Caco-2 (cell line): ENCODE data around the gene CDH3. TPM values are rescaled to one million over a fixed set of nuclear protein-coding genes. Genes with fewer than 3 reads are reported as not detected.
A peak's percentile ranks its signal among the peaks of the same experiment; 100 is the strongest.

ENCODE experiments used
- BruUV-seq: library from RNA; stranded (reverse); fragments of 400-500 nt; replicated peaks from 2 replicates; lab custom pipeline; 2021; lab: Mats Ljungman, UMichigan
- CTCF ChIA-PET: fragments of 300-600 bp; sonication (Branson Sonifier 250); formaldehyde crosslinking; loops from one replicate; lab custom pipeline; 2022; ENCODE audit warnings: antibody characterized with exemption; lab: Charles Lee
- POLR2A ChIA-PET: fragments of 300-600 bp; sonication (Branson Sonifier 250); formaldehyde crosslinking; loops from one replicate; lab custom pipeline; 2022; ENCODE audit warnings: antibody characterized with exemption; lab: Charles Lee
- DNase-seq, 2 experiments: peaks; one replicate each; pipeline versions ENCODE4 v3.0.0 to v3.0.0-alpha.2; 2020 to 2022
- H3K27me3 ChIP-seq: replicated peaks from 2 replicates; pipeline ENCODE4 v1.6.0; 2011; ENCODE audit warnings: low read length; ENCODE audit not compliant: control insufficient read depth, insufficient read depth
- H3K36me3 ChIP-seq: 2 replicates; pipeline ENCODE4 v1.5.1; 2011; ENCODE audit warnings: low read length; ENCODE audit not compliant: control insufficient read depth, insufficient read depth
- H3K4me1 ChIP-seq: fragments of 250-450 bp; sonication (Bioruptor Pico); 2 replicates; pipeline ENCODE4 v1.5.1; 2020; ENCODE audit warnings: mild to moderate bottlenecking
- H3K4me3 ChIP-seq: 2 replicates; pipeline ENCODE4 v1.5.1; 2011; ENCODE audit warnings: low read depth, mild to moderate bottlenecking, control low read depth, low read length
- H3K9me3 ChIP-seq: fragments of 250-450 bp; sonication (Bioruptor Pico); 2 replicates; pipeline ENCODE4 v1.5.1; 2020; ENCODE audit warnings: mild to moderate bottlenecking, moderate library complexity
- H3K27ac Mint-ChIP-seq: one replicate; pipeline ENCODE4 v1.8.0; 2022; ENCODE audit warnings: mixed read lengths; ENCODE audit not compliant: unreplicated experiment
- H3K27me3 Mint-ChIP-seq: one replicate; pipeline ENCODE4 v1.8.0; 2022; ENCODE audit warnings: mixed read lengths; ENCODE audit not compliant: insufficient read depth, unreplicated experiment
- H3K36me3 Mint-ChIP-seq: one replicate; pipeline ENCODE4 v1.8.0; 2022; ENCODE audit warnings: mild to moderate bottlenecking, mixed read lengths; ENCODE audit not compliant: insufficient read depth, unreplicated experiment
- H3K4me1 Mint-ChIP-seq: one replicate; pipeline ENCODE4 v1.8.0; 2022; ENCODE audit warnings: low read depth, mixed read lengths; ENCODE audit not compliant: unreplicated experiment
- H3K4me3 Mint-ChIP-seq: one replicate; pipeline ENCODE4 v1.8.0; 2022; ENCODE audit warnings: mild to moderate bottlenecking, moderate library complexity, mixed read lengths; ENCODE audit not compliant: unreplicated experiment
- H3K9me3 Mint-ChIP-seq: one replicate; pipeline ENCODE4 v1.8.0; 2022; ENCODE audit warnings: mixed read lengths; ENCODE audit not compliant: unreplicated experiment
- intact Hi-C: fragments of 100-400 bp; cut with micrococcal nuclease; formaldehyde crosslinking; loops from one replicate; pipeline ENCODE4 v1.10.0; 2022; ENCODE audit not compliant: unreplicated experiment
- total RNA-seq: library from RNA; stranded (reverse); gene quantifications from 2 replicates; pipeline ENCODE4 v1.2.3, GENCODE V29; 2022
- TF ChIP-seq, protein P1 (sequence below), 2 experiments: fragments of 200-600 bp in 1 of 2; IDR thresholded peaks; 1 replicate in 1 of 2; 2 replicates in 1 of 2; pipeline versions ENCODE4 v1.5.1 to v1.8.0; 2011 to 2022; ENCODE audit warnings: antibody characterized with exemption in 1 of 2, control low read depth in 1 of 2, inconsistent platforms in 1 of 2, low read depth in 1 of 2, low read length in 1 of 2, mild to moderate bottlenecking in 1 of 2, moderate library complexity in 1 of 2; ENCODE audit not compliant: insufficient read depth in 1 of 2, severe bottlenecking in 1 of 2, unreplicated experiment in 1 of 2

Gene CDH3
- total RNA-seq, 1 experiment from 2014 or later = 144 TPM

DNA sequence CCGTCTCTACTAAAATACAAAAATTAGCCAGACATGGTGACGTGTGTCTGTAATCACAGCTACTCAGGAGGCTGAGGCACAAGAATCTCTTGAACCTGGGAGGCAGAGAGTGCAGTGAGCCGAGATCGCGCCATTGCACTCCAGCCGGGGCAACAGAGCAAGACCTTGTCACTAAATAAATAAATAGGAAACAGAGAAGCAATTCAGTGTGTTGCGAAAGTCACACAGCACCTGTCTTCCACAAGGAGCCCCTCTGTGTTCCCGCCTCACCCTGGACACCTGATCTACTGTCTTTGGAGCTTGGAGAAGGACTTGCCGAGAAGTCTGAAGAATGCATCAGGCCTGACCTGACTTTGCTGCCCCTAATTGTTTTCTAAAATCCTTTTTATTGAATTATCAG, 88.5 kb downstream of the CDH3 start:
- no peaks in the 10 kb centered on the region for H3K9me3 ChIP-seq
- intact Hi-C loops = no loop called here
- H3K4me1 Mint-ChIP-seq = peaks cover 26% of the 10 kb centered on the region
- CTCF ChIA-PET = no interaction called here
- no peaks in the 10 kb centered on the region for H3K27me3 Mint-ChIP-seq
- peaks cover 44% of the 10 kb centered on the region for H3K36me3 Mint-ChIP-seq
- H3K27ac Mint-ChIP-seq = peak overlapping the region; percentile 94
- no peaks in the 10 kb centered on the region for H3K36me3 ChIP-seq
- peak overlapping the region; percentile 11 for H3K4me3 Mint-ChIP-seq
- no TSS peak for BruUV-seq
- TF ChIP-seq, protein P1, sequence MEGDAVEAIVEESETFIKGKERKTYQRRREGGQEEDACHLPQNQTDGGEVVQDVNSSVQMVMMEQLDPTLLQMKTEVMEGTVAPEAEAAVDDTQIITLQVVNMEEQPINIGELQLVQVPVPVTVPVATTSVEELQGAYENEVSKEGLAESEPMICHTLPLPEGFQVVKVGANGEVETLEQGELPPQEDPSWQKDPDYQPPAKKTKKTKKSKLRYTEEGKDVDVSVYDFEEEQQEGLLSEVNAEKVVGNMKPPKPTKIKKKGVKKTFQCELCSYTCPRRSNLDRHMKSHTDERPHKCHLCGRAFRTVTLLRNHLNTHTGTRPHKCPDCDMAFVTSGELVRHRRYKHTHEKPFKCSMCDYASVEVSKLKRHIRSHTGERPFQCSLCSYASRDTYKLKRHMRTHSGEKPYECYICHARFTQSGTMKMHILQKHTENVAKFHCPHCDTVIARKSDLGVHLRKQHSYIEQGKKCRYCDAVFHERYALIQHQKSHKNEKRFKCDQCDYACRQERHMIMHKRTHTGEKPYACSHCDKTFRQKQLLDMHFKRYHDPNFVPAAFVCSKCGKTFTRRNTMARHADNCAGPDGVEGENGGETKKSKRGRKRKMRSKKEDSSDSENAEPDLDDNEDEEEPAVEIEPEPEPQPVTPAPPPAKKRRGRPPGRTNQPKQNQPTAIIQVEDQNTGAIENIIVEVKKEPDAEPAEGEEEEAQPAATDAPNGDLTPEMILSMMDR (IDR thresholded peaks at IDR 0.05; ENCODE audit: insufficient read depth in 1 of 2, low read depth in 1 of 2, low read length in 1 of 2, severe bottlenecking in 1 of 2, unreplicated experiment in 1 of 2) = no peak
- H3K9me3 Mint-ChIP-seq = no peaks in the 10 kb centered on the region
- H3K4me3 ChIP-seq = no peak overlapping the region
- POLR2A ChIA-PET = no interaction called here
- peak in 1 of 2 experiments; percentile 53 for DNase-seq
- no peaks in the 10 kb centered on the region for H3K27me3 ChIP-seq
- H3K4me1 ChIP-seq = peaks cover 34% of the 10 kb centered on the region

DNA sequence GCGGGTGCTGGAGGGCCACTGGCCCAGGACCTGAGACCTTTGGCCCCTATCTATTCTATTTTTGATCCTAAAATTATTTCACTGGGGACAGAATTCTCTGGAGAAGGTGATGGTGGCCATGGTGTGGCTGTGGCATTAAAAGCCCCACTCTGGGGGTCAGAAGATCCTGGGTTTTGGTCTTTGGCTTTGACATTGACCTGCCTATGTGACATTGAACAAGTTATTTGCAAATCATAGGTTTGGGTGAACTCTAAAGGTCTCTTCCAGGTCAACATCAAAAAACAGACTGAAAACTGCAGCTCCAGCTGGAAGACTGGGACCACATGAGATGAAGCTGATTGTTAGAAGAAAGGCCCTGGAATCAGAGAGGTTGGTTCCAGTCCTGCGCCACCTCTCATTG, 89.7 kb downstream of the CDH3 start:
- peak overlapping the region; percentile 94 for H3K27ac Mint-ChIP-seq
- intact Hi-C loops = no loop called here

DNA sequence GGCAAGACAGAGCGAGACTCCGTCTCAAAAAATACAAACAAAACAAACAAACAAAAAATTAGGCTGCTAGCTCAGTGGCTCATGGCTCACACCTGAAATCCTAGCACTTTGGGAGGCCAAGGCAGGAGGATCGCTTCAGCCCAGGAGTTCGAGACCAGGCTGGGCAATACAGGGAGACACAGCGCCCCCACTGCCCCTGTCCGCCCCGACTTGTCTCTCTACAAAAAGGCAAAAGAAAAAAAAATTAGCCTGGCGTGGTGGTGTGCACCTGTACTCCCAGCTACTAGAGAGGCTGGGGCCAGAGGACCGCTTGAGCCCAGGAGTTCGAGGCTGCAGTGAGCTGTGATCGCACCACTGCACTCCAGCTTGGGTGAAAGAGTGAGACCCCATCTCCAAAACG, 91.5 kb downstream of the CDH3 start:
- H3K27me3 Mint-ChIP-seq = no peaks in the 10 kb centered on the region
- H3K4me1 ChIP-seq = peaks cover 59% of the 10 kb centered on the region
- H3K9me3 Mint-ChIP-seq = no peaks in the 10 kb centered on the region
- intact Hi-C loops = no loop called here
- TF ChIP-seq, protein P1 (IDR thresholded peaks at IDR 0.05; ENCODE audit: insufficient read depth in 1 of 2, low read depth in 1 of 2, low read length in 1 of 2, severe bottlenecking in 1 of 2, unreplicated experiment in 1 of 2) = no peak
- peak overlapping the region; percentile 88 for H3K4me3 Mint-ChIP-seq
- H3K36me3 ChIP-seq = peaks cover 4% of the 10 kb centered on the region
- ChIA-PET POLR2A (interaction anchor here (0.5 to 1.8 kb wide), 32 partner anchors 8 to 882 kb away, joined by 3 to 17 read pairs (median 5); partner anchors contain the start of gene SMPD3), CTCF (interaction anchor here (0.6 to 1.5 kb wide), 8 partner anchors 20 to 891 kb away, joined by 3 to 14 read pairs (median 6); no protein-coding TSS in a partner anchor)
- TSS peak; percentile 63 for BruUV-seq
- peaks cover 71% of the 10 kb centered on the region for H3K36me3 Mint-ChIP-seq
- H3K9me3 ChIP-seq = no peaks in the 10 kb centered on the region
- H3K4me1 Mint-ChIP-seq = peaks cover 43% of the 10 kb centered on the region
- peak overlapping the region; percentile 99 for H3K4me3 ChIP-seq
- peak overlapping the region; percentile 88 for H3K27ac Mint-ChIP-seq
- DNase-seq = no peak
- H3K27me3 ChIP-seq = no peaks in the 10 kb centered on the region

More for the DNA sequence above, 89.7 kb downstream of the CDH3 start:
- Histone ChIP-seq H3K4me3 (no peak overlapping the region), H3K27me3 (no peaks in the 10 kb centered on the region), H3K4me1 (peaks cover 43% of the 10 kb centered on the region), H3K9me3 (no peaks in the 10 kb centered on the region), H3K36me3 (peaks cover 1% of the 10 kb centered on the region)
- peak overlapping the region; percentile 14 for H3K4me3 Mint-ChIP-seq
- peaks cover 53% of the 10 kb centered on the region for H3K36me3 Mint-ChIP-seq
- no peak for DNase-seq
- TF ChIP-seq, protein P1 (IDR thresholded peaks at IDR 0.05; ENCODE audit: insufficient read depth in 1 of 2, low read depth in 1 of 2, low read length in 1 of 2, severe bottlenecking in 1 of 2, unreplicated experiment in 1 of 2) = no peak
- no peaks in the 10 kb centered on the region for H3K27me3 Mint-ChIP-seq
- CTCF ChIA-PET = interaction anchor here (0.5 to 0.6 kb wide), 2 partner anchors 18 to 31 kb away, joined by 3 to 7 read pairs; no protein-coding TSS in a partner anchor
- no peaks in the 10 kb centered on the region for H3K9me3 Mint-ChIP-seq
- POLR2A ChIA-PET = interaction anchor here (0.5 kb wide), 1 partner anchor 11 kb away, joined by 4 read pairs; no protein-coding TSS in a partner anchor
- peaks cover 25% of the 10 kb centered on the region for H3K4me1 Mint-ChIP-seq
- no TSS peak for BruUV-seq
